ENCODE data around the gene ENOSF1.

The ENOSF1 gene

GRCh38 chr18:715626-716025 lies 3.2 kb upstream of the ENOSF1 start:
- H3K4me1 ChIP-seq (ENCODE audit: control insufficient read depth, low read length) = peaks cover 3% of the 10 kb centered on the region
- no peaks in the 10 kb centered on the region for H3K9me2 ChIP-seq (replicated peaks; ENCODE audit: control insufficient read depth, low read length)
- no peak overlapping the region for H3K27ac ChIP-seq (ENCODE audit: low read depth, low read length)
- H3K27me3 ChIP-seq (ENCODE audit: control insufficient read depth, low read length) = peaks cover 15% of the 10 kb centered on the region; the same call in 1 of the 2 replicates
- peaks cover 2% of the 10 kb centered on the region; the same call in 1 of the 2 replicates for H3K36me3 ChIP-seq (ENCODE audit: control insufficient read depth, low read length)
- no peak overlapping the region for H3K4me3 ChIP-seq (ENCODE audit: low read length)
- no peak overlapping the region for H3K4me2 ChIP-seq (ENCODE audit: low read length)
- H3F3A ChIP-seq (ENCODE audit: control insufficient read depth, insufficient read depth) = no peaks in the 10 kb centered on the region
- TF ChIP-seq CTCF (IDR thresholded peaks at IDR 0.05; ENCODE audit: low read depth, low read length, poor library complexity, severe bottlenecking) (no peak), EZH2phosphoT487 (IDR thresholded peaks at IDR 0.05; ENCODE audit: borderline replicate concordance, low read length) (no peak)
- H3K9me3 ChIP-seq (ENCODE audit: control insufficient read depth, insufficient read depth, low read length) = no peaks in the 10 kb centered on the region
- no peaks in the 10 kb centered on the region for H4K20me1 ChIP-seq (ENCODE audit: control insufficient read depth, insufficient read depth, low read depth, low read length)
- H3K79me2 ChIP-seq (ENCODE audit: control insufficient read depth, low read length) = peaks cover 14% of the 10 kb centered on the region

- Histone ChIP-seq H4K20me1 (ENCODE audit: control insufficient read depth, insufficient read depth, low read depth, low read length) (no peaks in the 10 kb centered on the region), H3K79me2 (ENCODE audit: control insufficient read depth, low read length) (peaks cover 38% of the 10 kb centered on the region), H3K36me3 (ENCODE audit: control insufficient read depth, low read length) (peaks cover 16% of the 10 kb centered on the region), H3K4me3 (ENCODE audit: low read length) (no peak overlapping the region), H3K9me3 (ENCODE audit: control insufficient read depth, insufficient read depth, low read length) (no peaks in the 10 kb centered on the region), H3K4me1 (ENCODE audit: control insufficient read depth, low read length) (peaks cover 28% of the 10 kb centered on the region), H3K4me2 (ENCODE audit: low read length) (no peak overlapping the region), H3K9me2 (replicated peaks; ENCODE audit: control insufficient read depth, low read length) (no peaks in the 10 kb centered on the region), H3F3A (ENCODE audit: control insufficient read depth, insufficient read depth) (no peaks in the 10 kb centered on the region), H3K27ac (ENCODE audit: low read depth, low read length) (no peak overlapping the region), H3K27me3 (ENCODE audit: control insufficient read depth, low read length) (peaks cover 15% of the 10 kb centered on the region; the same call in 1 of the 2 replicates)
- TF ChIP-seq EZH2phosphoT487 (IDR thresholded peaks at IDR 0.05; ENCODE audit: borderline replicate concordance, low read length) (no peak), CTCF (IDR thresholded peaks at IDR 0.05; ENCODE audit: low read depth, low read length, poor library complexity, severe bottlenecking) (no peak)
These were observed 683 bp upstream of the ENOSF1 start for GRCh38 chr18:713135-713490.

- no peaks in the 10 kb centered on the region for H3K9me3 ChIP-seq (ENCODE audit: control insufficient read depth, insufficient read depth, low read length)
- peaks cover 30% of the 10 kb centered on the region for H3K4me1 ChIP-seq (ENCODE audit: control insufficient read depth, low read length)
- no peaks in the 10 kb centered on the region for H3F3A ChIP-seq (ENCODE audit: control insufficient read depth, insufficient read depth)
- peaks cover 16% of the 10 kb centered on the region for H3K36me3 ChIP-seq (ENCODE audit: control insufficient read depth, low read length)
- H3K27me3 ChIP-seq (ENCODE audit: control insufficient read depth, low read length) = peaks cover 15% of the 10 kb centered on the region; the same call in 1 of the 2 replicates
- TF ChIP-seq EZH2phosphoT487 (IDR thresholded peaks at IDR 0.05; ENCODE audit: borderline replicate concordance, low read length) = no peak
- peak; percentile 23 for TF ChIP-seq CTCF (IDR thresholded peaks at IDR 0.05; ENCODE audit: low read depth, low read length, poor library complexity, severe bottlenecking)
- peak overlapping the region; percentile 85 for H3K4me3 ChIP-seq (ENCODE audit: low read length)
- peak overlapping the region; percentile 84 for H3K4me2 ChIP-seq (ENCODE audit: low read length)
- H3K9me2 ChIP-seq (replicated peaks; ENCODE audit: control insufficient read depth, low read length) = no peaks in the 10 kb centered on the region
- H3K27ac ChIP-seq (ENCODE audit: low read depth, low read length) = peak overlapping the region; percentile 29
- H4K20me1 ChIP-seq (ENCODE audit: control insufficient read depth, insufficient read depth, low read depth, low read length) = no peaks in the 10 kb centered on the region
- H3K79me2 ChIP-seq (ENCODE audit: control insufficient read depth, low read length) = peaks cover 43% of the 10 kb centered on the region
These were observed 601 bp downstream of the ENOSF1 start for GRCh38 chr18:711657-712400.

Measured in DOHH2 (cell line).